ENCODE results near the gene SMARCA5.

- TF ChIP-seq POLR2A (IDR thresholded peaks at IDR 0.05), result no peak
- no peak for TF ChIP-seq CTCF (IDR thresholded peaks at IDR 0.05)
- no peak for TF ChIP-seq EP300 (IDR thresholded peaks at IDR 0.05; ENCODE audit: low read depth)
Observed at GRCh38 chr4:143585548-143585947, 72.0 kb downstream of the SMARCA5 start.
